HCT116 (cell line): ENCODE data around the gene ITIH3.

Experiments
- EZH2 ChIP-seq: fragments of 200-600 bp; sonication (generic); IDR thresholded peaks from 2 replicates; pipeline ENCODE4 v1.6.1; 2017; ENCODE audit warnings: antibody characterized with exemption, mixed run types
- JUND ChIP-seq: IDR thresholded peaks from 2 replicates; pipeline ENCODE4 v1.6.1; 2012
- POLR2AphosphoS5 ChIP-seq: IDR thresholded peaks from 2 replicates; pipeline ENCODE4 v1.6.1; 2011; ENCODE audit warnings: mild to moderate bottlenecking, low read depth, low read length, moderate library complexity
- RAD21 ChIP-seq: IDR thresholded peaks from 2 replicates; pipeline ENCODE4 v1.6.1; 2012; ENCODE audit warnings: low read depth, mild to moderate bottlenecking
- REST ChIP-seq: IDR thresholded peaks from 2 replicates; pipeline ENCODE4 v1.6.1; 2012; ENCODE audit warnings: low read depth
- SIN3A ChIP-seq: IDR thresholded peaks from 2 replicates; pipeline ENCODE4 v1.6.1; 2012; ENCODE audit warnings: low read depth
- SP1 ChIP-seq: IDR thresholded peaks from 2 replicates; pipeline ENCODE4 v1.6.1; 2012; ENCODE audit warnings: low read depth
- TCF7L2 ChIP-seq: IDR thresholded peaks from 2 replicates; pipeline ENCODE4 v1.7.0; 2011; ENCODE audit warnings: borderline replicate concordance, inconsistent platforms; ENCODE audit not compliant: insufficient read depth, insufficient read length; ENCODE audit errors: extremely low read depth
- ZBTB33 ChIP-seq: IDR thresholded peaks from 2 replicates; pipeline ENCODE4 v1.6.1; 2011; ENCODE audit warnings: mild to moderate bottlenecking, low read length, moderate library complexity; ENCODE audit not compliant: insufficient replicate concordance; ENCODE audit errors: extremely low read depth
- ZNF274 ChIP-seq: fragments of 200-500 bp; sonication (Bioruptor generic); IDR thresholded peaks from 2 replicates; pipeline ENCODE4 v1.6.1; 2014; ENCODE audit warnings: mild to moderate bottlenecking, low read depth, low read length, inconsistent platforms
- TF ChIP-seq, protein P1 (sequence below), 3 experiments: fragments of 200-600 bp in 1 of 3; sonication (generic) in 1 of 3; IDR thresholded peaks in 2 of 3; conservative IDR thresholded peaks in 1 of 3; 2 replicates each; pipeline ENCODE4 v1.5.1; 2012 to 2017; ENCODE audit warnings: low read depth in 2 of 3, low read length in 2 of 3, antibody characterized with exemption in 1 of 3, borderline replicate concordance in 1 of 3, control low read depth in 1 of 3, mild to moderate bottlenecking in 1 of 3, mixed read lengths in 1 of 3, mixed run types in 1 of 3, moderate library complexity in 1 of 3; ENCODE audit not compliant: insufficient read depth in 1 of 3

- TF ChIP-seq ZBTB33 (no peak), RAD21 (no peak), SIN3A (no peak), JUND (no peak), SP1 (no peak), POLR2AphosphoS5 (no peak), REST (no peak), TCF7L2 (no peak), EZH2 (no peak), ZNF274 (no peak)
- TF ChIP-seq, protein P1, sequence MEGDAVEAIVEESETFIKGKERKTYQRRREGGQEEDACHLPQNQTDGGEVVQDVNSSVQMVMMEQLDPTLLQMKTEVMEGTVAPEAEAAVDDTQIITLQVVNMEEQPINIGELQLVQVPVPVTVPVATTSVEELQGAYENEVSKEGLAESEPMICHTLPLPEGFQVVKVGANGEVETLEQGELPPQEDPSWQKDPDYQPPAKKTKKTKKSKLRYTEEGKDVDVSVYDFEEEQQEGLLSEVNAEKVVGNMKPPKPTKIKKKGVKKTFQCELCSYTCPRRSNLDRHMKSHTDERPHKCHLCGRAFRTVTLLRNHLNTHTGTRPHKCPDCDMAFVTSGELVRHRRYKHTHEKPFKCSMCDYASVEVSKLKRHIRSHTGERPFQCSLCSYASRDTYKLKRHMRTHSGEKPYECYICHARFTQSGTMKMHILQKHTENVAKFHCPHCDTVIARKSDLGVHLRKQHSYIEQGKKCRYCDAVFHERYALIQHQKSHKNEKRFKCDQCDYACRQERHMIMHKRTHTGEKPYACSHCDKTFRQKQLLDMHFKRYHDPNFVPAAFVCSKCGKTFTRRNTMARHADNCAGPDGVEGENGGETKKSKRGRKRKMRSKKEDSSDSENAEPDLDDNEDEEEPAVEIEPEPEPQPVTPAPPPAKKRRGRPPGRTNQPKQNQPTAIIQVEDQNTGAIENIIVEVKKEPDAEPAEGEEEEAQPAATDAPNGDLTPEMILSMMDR (IDR thresholded peaks at IDR 0.05 in 2 of 3, conservative IDR thresholded peaks at IDR 0.05 in 1 of 3; ENCODE audit: borderline replicate concordance in 1 of 3, insufficient read depth in 1 of 3, low read depth in 2 of 3, low read length in 2 of 3), result no peak
These were observed 4.9 kb upstream of the ITIH3 start for GRCh38 chr3:52789746-52790040.
